NCI-H1694 (cell line): ENCODE measurements around the gene STING1.
"Not testable (repeated sequence)": the region's sequence is repeated elsewhere in the genome, so short reads cannot be mapped to it uniquely, and the experiment has no call there.

ENCODE experiments used
- DNase-seq: peaks from one replicate; lab custom pipeline; 2025; lab: John Stamatoyannopoulos, UW

STING1 gene

GRCh38 chr5:139482050-139482889 lies at the start of gene STING1:
Gene STING1 (minus strand): TSS chr5:139482758. CDS start chr5:139481704, 1,054 bp downstream.
- DNase-seq = no peak

DNA sequence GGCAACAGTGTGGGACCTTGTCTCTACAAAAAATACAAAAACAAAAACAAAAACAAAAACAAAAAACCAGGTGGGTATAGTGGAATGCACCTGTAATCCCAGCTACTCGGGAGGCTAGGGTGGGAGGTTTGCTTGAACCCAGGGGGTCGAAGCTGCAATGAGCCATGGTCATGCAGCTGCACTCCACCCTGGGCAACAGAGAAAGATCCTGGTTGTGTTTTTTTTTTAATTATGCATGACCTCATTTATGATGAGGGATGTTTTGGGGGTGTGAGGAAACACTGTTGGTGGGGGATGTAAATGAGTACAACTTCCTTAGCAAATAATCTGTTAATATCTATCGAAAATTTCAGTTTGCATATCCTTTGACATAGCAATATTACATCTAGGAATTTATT lies 49.2 kb upstream of the STING1 start:
- no peak for DNase-seq

- DNase-seq = not testable (repeated sequence)
Measured at GRCh38 chr5:139530079-139530478, 47.5 kb upstream of the STING1 start.

DNA sequence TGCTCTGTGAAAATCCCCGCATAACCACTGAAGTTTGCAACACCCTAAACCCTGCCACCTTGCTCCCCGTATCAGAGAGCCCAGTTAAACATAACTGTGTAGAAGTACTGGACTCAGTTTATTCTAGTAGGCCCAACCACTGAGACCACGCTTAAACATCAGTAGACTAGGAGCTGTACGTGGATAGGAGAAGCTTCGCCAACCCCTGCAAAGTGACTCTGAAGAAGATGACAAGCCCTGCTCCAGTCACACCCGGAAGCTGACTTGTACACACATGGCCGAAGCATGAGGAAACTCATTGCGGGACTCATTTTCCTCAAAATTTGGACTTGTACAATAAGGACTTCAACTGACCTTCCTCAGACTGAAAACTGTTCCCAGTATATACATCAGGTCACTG lies 46.1 kb upstream of the STING1 start:
- DNase-seq = not testable (repeated sequence)

GRCh38 chr5:139527896-139528467 lies 45.4 kb upstream of the STING1 start:
- DNase-seq = not testable (repeated sequence)

DNA sequence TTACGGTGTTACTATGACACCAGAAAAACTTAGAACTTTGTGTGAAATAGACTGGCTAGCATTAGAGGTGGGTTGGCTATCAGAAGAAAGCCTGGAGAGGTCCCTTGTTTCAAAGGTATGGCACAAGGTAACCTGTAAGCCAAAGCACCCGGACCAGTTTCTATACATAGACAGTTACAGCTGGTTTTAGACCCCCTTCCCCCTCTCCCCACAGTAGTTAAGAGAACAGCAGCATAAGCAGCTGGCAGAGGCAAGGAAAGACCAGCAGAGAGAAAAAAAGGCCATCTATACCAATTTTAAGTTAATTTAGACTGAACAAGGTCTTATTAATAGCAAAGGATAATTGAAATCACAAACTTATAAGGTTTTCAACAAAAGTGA lies 44.5 kb upstream of the STING1 start:
- DNase-seq = not testable (repeated sequence)

DNA sequence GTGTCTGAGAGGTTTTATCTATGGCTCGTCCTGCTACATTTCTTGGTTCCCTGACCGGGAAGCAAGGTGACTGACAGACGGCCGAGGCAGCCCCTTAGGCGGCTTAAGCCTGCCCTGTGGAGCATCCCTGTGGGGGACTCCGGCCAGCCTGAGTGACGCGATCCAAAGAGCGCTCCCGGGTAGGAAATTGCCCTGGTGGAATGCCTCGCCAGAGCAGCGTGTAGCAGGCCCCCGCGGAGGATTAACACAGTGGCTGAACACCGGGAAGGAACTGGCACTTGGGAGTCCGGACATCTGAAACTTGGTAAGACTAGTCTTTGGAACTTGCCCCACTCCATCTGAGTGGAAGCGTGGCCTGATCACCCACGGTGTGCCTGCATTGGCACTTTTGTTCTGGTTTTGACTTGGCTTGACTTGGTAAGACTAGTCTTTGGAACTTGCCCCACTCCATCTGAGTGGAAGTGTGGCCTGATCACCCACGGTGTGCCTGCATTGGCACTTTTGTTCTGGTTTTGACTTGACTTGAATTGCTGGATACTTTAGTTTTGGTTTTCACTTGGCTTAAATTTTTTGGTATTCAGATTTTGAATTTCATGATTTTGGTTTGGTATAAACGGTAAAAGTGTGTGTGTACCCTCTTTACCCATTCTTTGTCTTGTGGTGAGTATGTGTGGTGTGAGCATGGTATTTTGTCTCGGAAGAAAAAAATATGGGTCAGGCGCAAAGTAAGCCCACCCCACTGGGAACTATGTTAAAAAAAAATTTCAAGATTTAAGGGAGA lies 43.9 kb upstream of the STING1 start:
- DNase-seq = not testable (repeated sequence)

GRCh38 chr5:139525586-139526308 lies 43.2 kb upstream of the STING1 start:
- not testable (repeated sequence) for DNase-seq

GRCh38 chr5:139524940-139525585 lies 42.5 kb upstream of the STING1 start:
- no peak for DNase-seq

GRCh38 chr5:139524446-139524845 lies 41.9 kb upstream of the STING1 start:
- no peak for DNase-seq

DNA sequence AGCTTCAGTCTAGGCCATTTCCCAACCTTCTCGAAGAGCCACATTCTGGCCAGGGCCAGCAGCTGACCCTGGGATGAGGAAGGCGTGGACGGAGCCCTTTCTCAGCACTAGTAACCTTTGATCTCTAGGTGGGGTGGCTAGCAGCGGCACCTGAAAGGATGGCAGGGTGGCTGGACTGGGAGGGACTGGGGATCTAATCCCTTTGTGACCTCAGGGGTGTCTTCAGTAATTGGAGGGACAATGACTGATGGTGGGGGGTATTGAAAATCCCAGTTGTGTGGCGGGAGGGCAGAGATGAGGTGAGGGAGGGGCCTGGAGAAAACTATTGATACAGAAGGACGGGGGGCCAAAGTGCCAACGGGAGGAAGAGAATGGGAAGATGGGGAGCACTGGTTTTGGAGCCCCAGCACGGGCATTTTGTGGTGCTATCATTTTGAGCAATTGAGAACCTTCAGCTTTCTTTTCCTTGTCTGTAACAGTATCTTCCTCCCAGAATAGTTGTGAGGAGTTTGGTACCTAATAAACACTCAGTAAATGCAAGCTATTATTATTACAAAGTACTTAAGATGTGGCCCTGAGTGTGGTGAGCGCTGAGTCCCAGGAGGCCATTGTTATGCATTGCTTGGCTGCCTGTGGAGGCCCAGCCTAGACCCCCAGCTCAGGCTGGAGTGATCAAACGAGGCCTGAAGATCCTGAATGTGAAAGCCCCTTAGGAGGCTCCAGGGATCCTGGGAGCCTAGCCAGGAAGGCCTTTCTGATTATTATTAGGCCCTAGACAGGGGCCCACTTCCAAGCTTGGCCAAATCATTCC lies 41.3 kb upstream of the STING1 start:
- DNase-seq = no peak

- DNase-seq = peak; percentile 30
Measured at GRCh38 chr5:139517683-139518564, 35.4 kb upstream of the STING1 start.

- DNase-seq = no peak
Measured at GRCh38 chr5:139514486-139514856, 31.9 kb upstream of the STING1 start.

GRCh38 chr5:139513852-139514485 lies 31.4 kb upstream of the STING1 start:
- no peak for DNase-seq

GRCh38 chr5:139513434-139513833 lies 30.9 kb upstream of the STING1 start:
- DNase-seq = peak; percentile 19

- no peak for DNase-seq
Measured at GRCh38 chr5:139512786-139513390, 30.3 kb upstream of the STING1 start.

- not testable (repeated sequence) for DNase-seq
Measured at GRCh38 chr5:139504722-139505121, 22.2 kb upstream of the STING1 start.

DNA sequence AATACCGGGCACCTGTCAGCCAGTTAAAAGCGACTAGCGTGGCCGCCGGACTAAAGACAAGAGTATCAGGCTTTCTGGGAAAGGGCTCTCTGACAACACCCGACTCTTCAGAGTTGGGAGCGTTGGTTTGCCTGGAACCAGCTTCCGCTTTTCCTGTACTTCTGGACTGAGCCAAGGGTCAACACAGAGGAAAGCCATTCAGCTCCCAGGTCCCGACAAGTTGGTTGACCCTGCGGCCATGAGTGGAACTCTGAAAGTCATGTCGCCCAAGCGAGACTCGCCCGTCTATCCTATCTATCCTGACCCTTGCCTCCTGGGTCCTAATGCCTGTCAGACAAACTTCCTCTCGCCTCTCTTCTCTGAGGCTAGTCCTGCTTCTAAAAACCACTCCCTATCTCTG lies 21.3 kb upstream of the STING1 start:
- DNase-seq = not testable (repeated sequence)
